HepG2 (cell line): ENCODE results near the gene DPH7. TPM values are rescaled to one million over a fixed set of nuclear protein-coding genes. Genes with fewer than 3 reads are reported as not detected.

ENCODE experiments used
- BORCS8-MEF2B ChIP-seq: sonication (generic); formaldehyde crosslinking; IDR thresholded peaks from 2 replicates; pipeline ENCODE4 v1.8.0; 2022; ENCODE audit warnings: mild to moderate bottlenecking, missing genetic modification reagents
- BRCA1 ChIP-seq: sonication (generic); formaldehyde crosslinking; IDR thresholded peaks from 2 replicates; pipeline ENCODE4 v1.4.0; 2020; ENCODE audit warnings: missing genetic modification reagents
- EED ChIP-seq: sonication (generic); formaldehyde crosslinking; IDR thresholded peaks from 2 replicates; pipeline ENCODE4 v1.5.0; 2020; ENCODE audit warnings: mild to moderate bottlenecking, missing genetic modification reagents
- ETV6 ChIP-seq: sonication (generic); formaldehyde crosslinking; conservative IDR thresholded peaks from 2 replicates; pipeline ENCODE4 v1.4.0; 2020; ENCODE audit warnings: missing genetic modification reagents
- HNRNPLL ChIP-seq: fragments of 200-400 bp; formaldehyde crosslinking; IDR thresholded peaks from 2 replicates; pipeline ENCODE4 v1.6.1; 2017; ENCODE audit warnings: mild to moderate bottlenecking, low read depth, low read length; ENCODE audit not compliant: poor library complexity, severe bottlenecking
- ISL2 ChIP-seq: sonication (generic); formaldehyde crosslinking; IDR thresholded peaks from 2 replicates; pipeline ENCODE4 v1.5.0; 2020; ENCODE audit warnings: missing genetic modification reagents
- KMT2B ChIP-seq: IDR thresholded peaks from 2 replicates; pipeline ENCODE4 v1.6.1; 2016; ENCODE audit warnings: missing genetic modification reagents, missing compliant biosample characterization
- MAZ ChIP-seq, 2 experiments: sonication (generic) in 1 of 2; formaldehyde crosslinking in 1 of 2; IDR thresholded peaks; 2 replicates each; pipeline versions ENCODE4 v1.5.0 to v1.6.1; 2012 to 2020; ENCODE audit warnings: low read depth in 2 of 2, mild to moderate bottlenecking in 2 of 2, borderline replicate concordance in 1 of 2, improper control_type of control experiment in 1 of 2, low read length in 1 of 2, missing genetic modification reagents in 1 of 2, moderate library complexity in 1 of 2
- MEIS2 ChIP-seq: sonication (generic); formaldehyde crosslinking; IDR thresholded peaks from 2 replicates; pipeline ENCODE4 v1.9.0; 2021; ENCODE audit warnings: mild to moderate bottlenecking, missing genetic modification reagents
- MIER2 ChIP-seq: IDR thresholded peaks from 2 replicates; pipeline ENCODE4 v1.6.1; 2016; ENCODE audit warnings: missing biosample characterization, missing genetic modification reagents
- MXI1 ChIP-seq: IDR thresholded peaks from 3 replicates; pipeline ENCODE4 v1.6.1; 2012; ENCODE audit warnings: low read depth, low read length, inconsistent platforms, borderline replicate concordance
- NCOA2 ChIP-seq: sonication (generic); formaldehyde crosslinking; IDR thresholded peaks from 2 replicates; pipeline ENCODE4 v1.8.0; 2022; ENCODE audit warnings: inconsistent platforms
- NR2F2 ChIP-seq: IDR thresholded peaks from 2 replicates; pipeline ENCODE4 v1.6.1; 2012; ENCODE audit warnings: low read depth, inconsistent platforms, borderline replicate concordance
- PHF20 ChIP-seq: sonication (generic); formaldehyde crosslinking; IDR thresholded peaks from 2 replicates; pipeline ENCODE4 v1.5.0; 2020; ENCODE audit warnings: mild to moderate bottlenecking, missing genetic modification reagents
- POLR2G ChIP-seq: fragments of 200-400 bp; formaldehyde crosslinking; IDR thresholded peaks from 2 replicates; pipeline ENCODE4 v1.6.1; 2018; ENCODE audit warnings: mild to moderate bottlenecking, low read depth, low read length, moderate library complexity
- RBAK ChIP-seq: sonication (generic); formaldehyde crosslinking; IDR thresholded peaks from 2 replicates; pipeline ENCODE4 v1.5.1; 2020; ENCODE audit warnings: mild to moderate bottlenecking, missing genetic modification reagents
- RXRB ChIP-seq: IDR thresholded peaks from 2 replicates; pipeline ENCODE4 v1.6.1; 2016; ENCODE audit warnings: borderline replicate concordance, missing genetic modification reagents, missing compliant biosample characterization
- STAT5B ChIP-seq: sonication (generic); formaldehyde crosslinking; IDR thresholded peaks from 2 replicates; pipeline ENCODE4 v1.4.0; 2020; ENCODE audit warnings: missing genetic modification reagents
- TBX2 ChIP-seq: sonication (generic); formaldehyde crosslinking; IDR thresholded peaks from 2 replicates; pipeline ENCODE4 v1.5.0; 2020; ENCODE audit warnings: missing genetic modification reagents, mild to moderate bottlenecking, borderline replicate concordance
- ZNF251 ChIP-seq: sonication (generic); formaldehyde crosslinking; IDR thresholded peaks from 2 replicates; pipeline ENCODE4 v1.9.0; 2021; ENCODE audit warnings: mild to moderate bottlenecking, missing genetic modification reagents
- ZSCAN22 ChIP-seq: sonication (generic); formaldehyde crosslinking; IDR thresholded peaks from 2 replicates; pipeline ENCODE4 v1.4.0; 2020; ENCODE audit warnings: mild to moderate bottlenecking, missing genetic modification reagents
- ZSCAN31 ChIP-seq: sonication (generic); formaldehyde crosslinking; IDR thresholded peaks from 2 replicates; pipeline ENCODE4 v1.5.0; 2020; ENCODE audit warnings: low read depth, mild to moderate bottlenecking, missing genetic modification reagents
- polyA plus RNA-seq, 8 experiments: library from polyadenylated mRNA; depleted of rRNA in 3 of 8; stranded (reverse) in 7 of 8; unstranded in 1 of 8; fragments of >200 nt; fragmentation: Illumina TruSeq in 4 of 8; extraction: Trizol in 4 of 8; gene quantifications; 2 replicates each; pipeline versions ENCODE4 v1.2.1 to v1.2.3, GENCODE V29; 2011 to 2016; ENCODE audit warnings: low read depth in 4 of 8, missing spikeins in 1 of 8, mixed read lengths in 1 of 8; ENCODE audit not compliant: insufficient read depth in 1 of 8
- total RNA-seq, 5 experiments: library from RNA; depleted of rRNA; stranded (reverse); fragments of >200 nt; fragmentation: Illumina TruSeq; extraction: Trizol; gene quantifications; 2 replicates each; pipeline ENCODE4 v1.2.3, GENCODE V29; 2016; ENCODE audit warnings: low read depth in 1 of 5
- TF ChIP-seq, protein P1 (sequence below): sonication (generic); formaldehyde crosslinking; IDR thresholded peaks from 2 replicates; pipeline ENCODE4 v1.8.1; 2023; ENCODE audit warnings: mild to moderate bottlenecking, inconsistent platforms, moderate library complexity, missing genetic modification reagents, borderline replicate concordance
- TF ChIP-seq, protein P2 (sequence below): sonication (generic); formaldehyde crosslinking; IDR thresholded peaks from 2 replicates; pipeline ENCODE4 v1.8.1; 2023; ENCODE audit warnings: mild to moderate bottlenecking, missing genetic modification reagents
- TF ChIP-seq, protein P3 (sequence below): IDR thresholded peaks from 2 replicates; pipeline ENCODE4 v1.6.1; 2012; ENCODE audit warnings: inconsistent platforms
- TF ChIP-seq, protein P4 (sequence below): sonication (generic); formaldehyde crosslinking; IDR thresholded peaks from 2 replicates; pipeline ENCODE4 v1.8.0; 2022; ENCODE audit warnings: low read depth, missing genetic modification reagents

DPH7 gene
- total and polyA plus RNA-seq, 2 of the 13 experiments (the other 11 are each of a cell fraction or from before 2014, with no cell fraction given), result 27.6 to 31.6 TPM

DNA sequence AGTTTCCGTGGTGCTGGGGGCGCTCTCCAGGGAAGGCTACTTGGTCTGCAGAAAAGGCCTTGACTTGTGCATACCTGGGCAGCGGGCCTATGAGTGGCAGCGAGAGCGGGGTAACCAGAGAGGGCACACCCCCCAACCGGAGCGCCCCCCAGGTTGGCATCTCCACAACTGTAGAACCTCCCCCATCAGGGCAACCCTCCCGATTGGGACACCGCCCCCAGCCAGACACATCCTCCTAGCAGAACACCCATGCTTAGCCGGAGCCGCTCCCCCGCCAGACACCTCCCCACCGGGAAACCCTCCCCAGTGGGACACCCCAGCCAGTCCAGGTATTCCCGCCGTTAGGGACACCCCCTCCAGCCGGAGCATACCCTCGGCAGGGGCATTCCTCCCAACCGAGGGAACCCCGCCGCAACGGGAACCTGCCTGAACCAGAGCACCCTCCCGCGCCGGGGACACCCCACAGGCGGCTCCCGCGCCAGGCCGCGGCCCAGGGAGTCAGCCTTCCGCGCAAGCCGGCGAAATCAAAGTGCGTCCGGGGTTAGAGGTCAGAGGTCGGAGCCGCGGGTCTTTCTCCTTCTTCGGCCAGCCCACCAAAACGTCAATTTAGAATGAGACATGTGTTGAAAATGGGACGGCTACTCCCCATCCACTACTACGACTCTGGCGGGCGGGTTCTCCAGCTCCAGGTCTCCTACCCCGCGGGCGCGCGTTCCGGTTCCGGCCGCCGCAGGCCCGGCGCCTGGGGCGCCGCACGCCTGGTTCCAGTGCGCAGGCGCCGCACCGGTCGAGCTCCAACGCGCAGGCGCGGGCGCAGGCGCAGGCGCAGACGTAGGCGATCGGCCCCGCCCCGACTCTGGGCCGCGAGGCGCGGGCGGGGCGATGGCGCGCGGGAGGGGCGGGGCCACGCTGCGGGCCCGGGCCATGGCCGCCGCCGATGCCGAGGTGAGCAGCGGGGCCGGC lies 39.7 kb upstream of the DPH7 start, which contains the start of gene EHMT1 (continued):
- no peak for TF ChIP-seq NCOA2
- TF ChIP-seq TBX2 (CRISPR knock-in tag), result peak; percentile 65
- 0 out of 2 replicates have a peak, but pooled peaks have one; percentile 54 for TF ChIP-seq RBAK
- TF ChIP-seq MAZ (IDR thresholded peaks at IDR 0.05; ENCODE audit: borderline replicate concordance, low read depth, low read length), result peak; percentile 63; the same call in 1 of the 2 replicates
- peak; percentile 91 for TF ChIP-seq MAZ (CRISPR knock-in tag; IDR thresholded peaks at IDR 0.05; ENCODE audit: low read depth)
- TF ChIP-seq KMT2B (CRISPR knock-in tag), result peak; percentile 75
- peak; percentile 87; the same call in 1 of the 2 replicates for TF ChIP-seq ZSCAN31 (CRISPR knock-in tag)
- TF ChIP-seq ISL2 (CRISPR knock-in tag), result peak; percentile 57; the same call in 1 of the 2 replicates
- TF ChIP-seq NR2F2, result 0 out of 2 replicates have a peak, but pooled peaks have one; percentile 40
- peak; percentile 63; the same call in 1 of the 2 replicates for TF ChIP-seq ETV6 (CRISPR knock-in tag)
- TF ChIP-seq, protein P1, sequence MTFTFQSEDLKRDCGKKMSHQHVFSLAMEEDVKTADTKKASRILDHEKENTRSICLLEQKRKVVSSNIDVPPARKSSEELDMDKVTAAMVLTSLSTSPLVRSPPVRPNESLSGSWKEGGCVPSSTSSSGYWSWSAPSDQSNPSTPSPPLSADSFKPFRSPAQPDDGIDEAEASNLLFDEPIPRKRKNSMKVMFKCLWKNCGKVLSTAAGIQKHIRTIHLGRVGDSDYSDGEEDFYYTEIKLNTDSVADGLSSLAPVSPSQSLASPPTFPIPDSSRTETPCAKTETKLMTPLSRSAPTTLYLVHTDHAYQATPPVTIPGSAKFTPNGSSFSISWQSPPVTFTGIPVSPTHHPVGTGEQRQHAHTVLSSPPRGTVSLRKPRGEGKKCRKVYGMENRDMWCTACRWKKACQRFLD (CRISPR knock-in tag), result 0 out of 2 replicates have a peak, but pooled peaks have one; percentile 70
- TF ChIP-seq PHF20 (CRISPR knock-in tag), result peak; percentile 88
- TF ChIP-seq ZNF251 (CRISPR knock-in tag), result no peak
- peak; percentile 18; the same call in 1 of the 2 replicates for TF ChIP-seq EED (CRISPR knock-in tag)
- peak; percentile 27; the same call in 1 of the 2 replicates for TF ChIP-seq RXRB (CRISPR knock-in tag)
- TF ChIP-seq, protein P2, sequence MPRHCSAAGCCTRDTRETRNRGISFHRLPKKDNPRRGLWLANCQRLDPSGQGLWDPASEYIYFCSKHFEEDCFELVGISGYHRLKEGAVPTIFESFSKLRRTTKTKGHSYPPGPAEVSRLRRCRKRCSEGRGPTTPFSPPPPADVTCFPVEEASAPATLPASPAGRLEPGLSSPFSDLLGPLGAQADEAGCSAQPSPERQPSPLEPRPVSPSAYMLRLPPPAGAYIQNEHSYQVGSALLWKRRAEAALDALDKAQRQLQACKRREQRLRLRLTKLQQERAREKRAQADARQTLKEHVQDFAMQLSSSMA (CRISPR knock-in tag), result no peak
- peak; percentile 65; the same call in 1 of the 2 replicates for TF ChIP-seq MEIS2 (CRISPR knock-in tag)
- TF ChIP-seq BORCS8-MEF2B (CRISPR knock-in tag), result peak; percentile 73; the same call in 1 of the 2 replicates
- TF ChIP-seq, protein P3, sequence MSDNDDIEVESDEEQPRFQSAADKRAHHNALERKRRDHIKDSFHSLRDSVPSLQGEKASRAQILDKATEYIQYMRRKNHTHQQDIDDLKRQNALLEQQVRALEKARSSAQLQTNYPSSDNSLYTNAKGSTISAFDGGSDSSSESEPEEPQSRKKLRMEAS, result peak; percentile 33; the same call in 1 of the 2 replicates
- TF ChIP-seq MXI1, result peak; percentile 80; the same call in 1 of the 3 replicates
- 0 out of 2 replicates have a peak, but pooled peaks have one; percentile 9 for TF ChIP-seq MIER2 (CRISPR knock-in tag)
- TF ChIP-seq STAT5B (CRISPR knock-in tag), result no peak
- TF ChIP-seq BRCA1, result 0 out of 2 replicates have a peak, but pooled peaks have one; percentile 35
- TF ChIP-seq ZSCAN22 (CRISPR knock-in tag), result no peak
- peak; percentile 78 for TF ChIP-seq POLR2G
- peak; percentile 57 for TF ChIP-seq HNRNPLL
- TF ChIP-seq, protein P4, sequence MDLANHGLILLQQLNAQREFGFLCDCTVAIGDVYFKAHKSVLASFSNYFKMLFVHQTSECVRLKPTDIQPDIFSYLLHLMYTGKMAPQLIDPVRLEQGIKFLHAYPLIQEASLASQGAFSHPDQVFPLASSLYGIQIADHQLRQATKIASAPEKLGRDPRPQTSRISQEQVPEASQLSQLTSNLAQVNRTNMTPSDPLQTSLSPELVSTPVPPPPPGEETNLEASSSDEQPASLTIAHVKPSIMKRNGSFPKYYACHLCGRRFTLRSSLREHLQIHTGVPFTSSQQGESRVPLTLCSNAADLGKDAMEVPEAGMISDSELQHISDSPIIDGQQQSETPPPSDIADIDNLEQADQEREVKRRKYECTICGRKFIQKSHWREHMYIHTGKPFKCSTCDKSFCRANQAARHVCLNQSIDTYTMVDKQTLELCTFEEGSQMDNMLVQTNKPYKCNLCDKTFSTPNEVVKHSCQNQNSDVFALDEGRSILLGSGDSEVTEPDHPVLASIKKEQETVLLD (CRISPR knock-in tag), result no peak; the same call in none of the 2 replicates
